BJ (cell line): ENCODE results near the gene CACNA1G. TPM values are rescaled to one million over a fixed set of nuclear protein-coding genes. Genes with fewer than 3 reads are reported as not detected.

Experiments used
- CTCF ChIA-PET: fragments of 350-600 bp; formaldehyde crosslinking; extraction: SDS; loops from one replicate; lab custom pipeline; 2021; ENCODE audit warnings: antibody characterized with exemption, inconsistent platforms; lab: Yijun Ruan, JAX
- POLR2A ChIA-PET: fragments of 300-600 bp; sonication (Branson Sonifier 250); formaldehyde crosslinking; extraction: SDS; loops from one replicate; lab custom pipeline; 2021; ENCODE audit warnings: antibody characterized with exemption; lab: Charles Lee
- DNase-seq: peaks from one replicate; pipeline ENCODE4 v3.0.0-alpha.2; 2011; ENCODE audit warnings: low read depth
- H3K27me3 ChIP-seq: 2 replicates; pipeline ENCODE4 v1.6.0; 2011; ENCODE audit warnings: low read length; ENCODE audit not compliant: control insufficient read depth, insufficient read depth
- H3K36me3 ChIP-seq: 2 replicates; pipeline ENCODE4 v1.5.1; 2011; ENCODE audit warnings: low read length; ENCODE audit not compliant: control insufficient read depth, insufficient read depth
- H3K4me3 ChIP-seq: 2 replicates; pipeline ENCODE4 v1.5.1; 2011; ENCODE audit warnings: low read depth, mild to moderate bottlenecking, control low read depth, low read length
- polyA plus RNA-seq: library from polyadenylated mRNA; depleted of rRNA; stranded (reverse); fragments of >200 nt; gene quantifications from 2 replicates; pipeline ENCODE4 v1.2.3, GENCODE V29; 2011
- TF ChIP-seq, protein P1 (sequence below): IDR thresholded peaks from 2 replicates; pipeline ENCODE4 v1.5.1; 2011; ENCODE audit warnings: low read depth, mild to moderate bottlenecking, control low read depth, inconsistent platforms, low read length, moderate library complexity; ENCODE audit not compliant: insufficient read depth

The CACNA1G gene
- polyA plus RNA-seq, 1 experiment: 0.02 TPM

GRCh38 chr17:50666316-50666715 is 105.8 kb downstream of the CACNA1G start:
- ChIA-PET CTCF (interaction anchor here (1.4 kb wide), 1 partner anchor 40 kb away, joined by 3 read pairs; no protein-coding TSS in a partner anchor), POLR2A (no interaction called here)
- peaks cover 2% of the 10 kb centered on the region for H3K36me3 ChIP-seq
- DNase-seq: no peak
- TF ChIP-seq, protein P1, sequence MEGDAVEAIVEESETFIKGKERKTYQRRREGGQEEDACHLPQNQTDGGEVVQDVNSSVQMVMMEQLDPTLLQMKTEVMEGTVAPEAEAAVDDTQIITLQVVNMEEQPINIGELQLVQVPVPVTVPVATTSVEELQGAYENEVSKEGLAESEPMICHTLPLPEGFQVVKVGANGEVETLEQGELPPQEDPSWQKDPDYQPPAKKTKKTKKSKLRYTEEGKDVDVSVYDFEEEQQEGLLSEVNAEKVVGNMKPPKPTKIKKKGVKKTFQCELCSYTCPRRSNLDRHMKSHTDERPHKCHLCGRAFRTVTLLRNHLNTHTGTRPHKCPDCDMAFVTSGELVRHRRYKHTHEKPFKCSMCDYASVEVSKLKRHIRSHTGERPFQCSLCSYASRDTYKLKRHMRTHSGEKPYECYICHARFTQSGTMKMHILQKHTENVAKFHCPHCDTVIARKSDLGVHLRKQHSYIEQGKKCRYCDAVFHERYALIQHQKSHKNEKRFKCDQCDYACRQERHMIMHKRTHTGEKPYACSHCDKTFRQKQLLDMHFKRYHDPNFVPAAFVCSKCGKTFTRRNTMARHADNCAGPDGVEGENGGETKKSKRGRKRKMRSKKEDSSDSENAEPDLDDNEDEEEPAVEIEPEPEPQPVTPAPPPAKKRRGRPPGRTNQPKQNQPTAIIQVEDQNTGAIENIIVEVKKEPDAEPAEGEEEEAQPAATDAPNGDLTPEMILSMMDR: no peak
- no peaks in the 10 kb centered on the region for H3K27me3 ChIP-seq
- no peak overlapping the region for H3K4me3 ChIP-seq

DNA sequence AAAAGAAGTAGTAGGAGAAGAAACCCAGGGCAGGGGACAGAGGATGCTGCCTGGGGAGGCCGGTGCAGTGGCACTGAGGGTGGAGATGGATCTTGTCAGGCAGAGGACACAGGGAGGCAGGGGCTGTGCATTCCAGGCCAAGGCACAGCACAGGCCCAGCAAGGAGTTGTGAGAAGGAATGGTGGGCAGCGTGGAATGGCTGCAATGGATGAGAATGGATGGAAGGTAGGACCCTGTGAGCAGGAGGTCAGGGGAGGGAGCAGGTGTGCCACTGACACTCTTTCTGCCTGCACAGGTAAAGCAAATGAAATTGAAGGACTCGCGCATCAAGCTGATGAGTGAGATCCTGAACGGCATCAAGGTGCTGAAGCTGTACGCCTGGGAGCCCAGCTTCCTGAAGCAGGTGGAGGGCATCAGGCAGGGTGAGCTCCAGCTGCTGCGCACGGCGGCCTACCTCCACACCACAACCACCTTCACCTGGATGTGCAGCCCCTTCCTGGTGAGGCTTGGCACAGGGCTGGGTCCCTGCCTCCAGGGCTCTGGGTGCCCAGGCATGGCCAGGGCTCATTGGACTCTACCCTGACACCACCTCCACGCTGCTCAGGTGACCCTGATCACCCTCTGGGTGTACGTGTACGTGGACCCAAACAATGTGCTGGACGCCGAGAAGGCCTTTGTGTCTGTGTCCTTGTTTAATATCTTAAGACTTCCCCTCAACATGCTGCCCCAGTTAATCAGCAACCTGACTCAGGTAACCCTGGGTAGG is 106.9 kb downstream of the CACNA1G start:
- TF ChIP-seq, protein P1: no peak

GRCh38 chr17:50668025-50668837 is 107.7 kb downstream of the CACNA1G start:
- H3K27me3 ChIP-seq: no peaks in the 10 kb centered on the region
- no peak overlapping the region for H3K4me3 ChIP-seq
- POLR2A ChIA-PET: interaction anchor here (1.2 kb wide), 1 partner anchor 8 kb away, joined by 3 read pairs; no protein-coding TSS in a partner anchor
- H3K36me3 ChIP-seq: peaks cover 4% of the 10 kb centered on the region
- TF ChIP-seq, protein P1: no peak
- DNase-seq: no peak
- CTCF ChIA-PET: interaction anchor here (0.8 to 3.6 kb wide), 2 partner anchors 13 to 38 kb away, joined by 3 to 14 read pairs; no protein-coding TSS in a partner anchor

More for the DNA sequence above, 106.9 kb downstream of the CACNA1G start:
- Histone ChIP-seq H3K4me3 (no peak overlapping the region), H3K36me3 (peaks cover 2% of the 10 kb centered on the region), H3K27me3 (no peaks in the 10 kb centered on the region)
- no peak for DNase-seq
- ChIA-PET CTCF (interaction anchor here (3.6 kb wide), 1 partner anchor 37 kb away, joined by 14 read pairs; no protein-coding TSS in a partner anchor), POLR2A (no interaction called here)

DNA sequence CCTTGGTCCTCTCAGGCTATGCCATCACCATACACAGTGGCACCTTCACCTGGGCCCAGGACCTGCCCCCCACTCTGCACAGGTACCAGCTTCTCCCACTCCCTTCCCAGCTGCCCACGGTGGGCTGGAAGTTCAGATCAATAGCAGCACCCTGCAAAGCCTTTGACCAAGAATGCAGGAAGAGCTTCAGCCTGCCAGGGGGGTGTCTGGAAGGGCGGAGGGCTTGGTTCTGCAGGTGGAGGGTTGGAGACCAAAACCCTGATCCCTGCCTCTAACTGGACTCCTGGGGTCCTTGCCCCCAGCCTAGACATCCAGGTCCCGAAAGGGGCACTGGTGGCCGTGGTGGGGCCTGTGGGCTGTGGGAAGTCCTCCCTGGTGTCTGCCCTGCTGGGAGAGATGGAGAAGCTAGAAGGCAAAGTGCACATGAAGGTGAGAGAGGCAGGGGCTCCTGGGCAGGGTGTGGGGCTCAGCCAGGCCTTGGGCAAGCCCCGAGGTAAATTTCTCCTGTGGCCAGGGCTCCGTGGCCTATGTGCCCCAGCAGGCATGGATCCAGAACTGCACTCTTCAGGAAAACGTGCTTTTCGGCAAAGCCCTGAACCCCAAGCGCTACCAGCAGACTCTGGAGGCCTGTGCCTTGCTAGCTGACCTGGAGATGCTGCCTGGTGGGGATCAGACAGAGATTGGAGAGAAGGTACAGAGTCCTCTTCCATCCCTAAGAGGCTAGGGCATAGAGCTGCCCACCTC is 108.5 kb downstream of the CACNA1G start:
- ChIA-PET CTCF (interaction anchor here (0.8 to 3.6 kb wide), 3 partner anchors 13 to 38 kb away, joined by 3 to 14 read pairs (median 9); no protein-coding TSS in a partner anchor), POLR2A (interaction anchor here (1.2 kb wide), 1 partner anchor 9 kb away, joined by 3 read pairs; no protein-coding TSS in a partner anchor)
- TF ChIP-seq, protein P1: no peak

More for the DNA sequence above, 108.5 kb downstream of the CACNA1G start:
- Histone ChIP-seq H3K4me3 (no peak overlapping the region), H3K27me3 (no peaks in the 10 kb centered on the region), H3K36me3 (peaks cover 7% of the 10 kb centered on the region)
- no peak for DNase-seq
